ENCODE results near the gene CSH2. TPM values are rescaled to one million over a fixed set of nuclear protein-coding genes. Genes with fewer than 3 reads are reported as not detected.

Gene CSH2
- total and polyA plus RNA-seq, 9 of the 15 experiments (the other 6 are each of a cell fraction or from before 2014, with no cell fraction given): not detected

DNA sequence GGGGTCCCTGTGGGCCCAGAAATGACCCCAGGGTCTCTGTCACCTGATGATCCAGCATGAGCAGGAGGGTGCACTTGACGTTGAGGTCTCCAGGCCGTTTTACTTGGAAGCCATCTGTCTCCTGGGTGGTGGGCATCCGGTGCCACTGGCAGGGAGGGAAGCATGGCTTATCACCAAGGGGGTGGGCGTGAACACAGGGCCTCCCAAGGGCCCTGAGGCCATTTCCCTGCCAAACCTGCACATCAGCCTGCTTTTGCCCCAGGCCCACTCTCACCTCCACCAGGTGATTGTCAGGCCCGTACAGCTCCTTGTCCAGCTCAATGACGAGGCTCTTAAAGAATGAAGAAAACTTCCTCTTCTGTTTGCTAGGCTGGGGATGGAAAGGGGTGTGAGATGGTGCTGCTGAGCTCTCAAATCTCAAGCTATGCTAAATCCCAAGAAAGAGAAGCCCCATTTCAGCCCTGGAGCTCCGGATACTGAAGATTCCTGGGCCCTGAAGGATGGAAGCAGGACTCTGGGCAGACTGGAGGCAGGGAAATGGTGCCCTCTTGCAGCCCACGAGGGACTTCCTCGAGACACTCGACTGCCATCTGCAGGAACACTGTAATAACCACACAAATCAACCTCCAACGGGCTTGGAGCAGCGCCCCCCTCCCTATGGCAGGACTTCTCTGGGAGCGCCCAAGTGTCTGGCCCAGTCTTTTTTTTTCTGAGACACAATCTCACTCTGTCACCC is 38.9 kb downstream of the CSH2 start (continued):
- no peak for TF ChIP-seq ZNF586 (CRISPR knock-in tag; conservative IDR thresholded peaks at IDR 0.05)
- TF ChIP-seq NFXL1 (CRISPR knock-in tag; IDR thresholded peaks at IDR 0.05): no peak
- no peak for TF ChIP-seq ZNF212 (CRISPR knock-in tag; IDR thresholded peaks at IDR 0.05)
- TF ChIP-seq KLF10 (CRISPR knock-in tag; IDR thresholded peaks at IDR 0.05): no peak
- TF ChIP-seq EHMT2 (IDR thresholded peaks at IDR 0.05): no peak
- no peak for TF ChIP-seq KAT8 (IDR thresholded peaks at IDR 0.05; ENCODE audit: low read depth)
- peak; percentile 25; the same call in 1 of the 2 replicates for TF ChIP-seq SMC3 (conservative IDR thresholded peaks at IDR 0.05; ENCODE audit: insufficient read depth, low read depth, low read length)
- TF ChIP-seq ZNF764 (CRISPR knock-in tag; IDR thresholded peaks at IDR 0.05; ENCODE audit: low read depth): no peak
- no peak for TF ChIP-seq ZNF57 (CRISPR knock-in tag; IDR thresholded peaks at IDR 0.05)
- TF ChIP-seq, protein P1, sequence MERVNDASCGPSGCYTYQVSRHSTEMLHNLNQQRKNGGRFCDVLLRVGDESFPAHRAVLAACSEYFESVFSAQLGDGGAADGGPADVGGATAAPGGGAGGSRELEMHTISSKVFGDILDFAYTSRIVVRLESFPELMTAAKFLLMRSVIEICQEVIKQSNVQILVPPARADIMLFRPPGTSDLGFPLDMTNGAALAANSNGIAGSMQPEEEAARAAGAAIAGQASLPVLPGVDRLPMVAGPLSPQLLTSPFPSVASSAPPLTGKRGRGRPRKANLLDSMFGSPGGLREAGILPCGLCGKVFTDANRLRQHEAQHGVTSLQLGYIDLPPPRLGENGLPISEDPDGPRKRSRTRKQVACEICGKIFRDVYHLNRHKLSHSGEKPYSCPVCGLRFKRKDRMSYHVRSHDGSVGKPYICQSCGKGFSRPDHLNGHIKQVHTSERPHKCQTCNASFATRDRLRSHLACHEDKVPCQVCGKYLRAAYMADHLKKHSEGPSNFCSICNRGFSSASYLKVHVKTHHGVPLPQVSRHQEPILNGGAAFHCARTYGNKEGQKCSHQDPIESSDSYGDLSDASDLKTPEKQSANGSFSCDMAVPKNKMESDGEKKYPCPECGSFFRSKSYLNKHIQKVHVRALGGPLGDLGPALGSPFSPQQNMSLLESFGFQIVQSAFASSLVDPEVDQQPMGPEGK (CRISPR knock-in tag; IDR thresholded peaks at IDR 0.05; ENCODE audit: borderline replicate concordance): no peak
- TF ChIP-seq SMARCE1 (IDR thresholded peaks at IDR 0.05): no peak
- TF ChIP-seq, protein P2, sequence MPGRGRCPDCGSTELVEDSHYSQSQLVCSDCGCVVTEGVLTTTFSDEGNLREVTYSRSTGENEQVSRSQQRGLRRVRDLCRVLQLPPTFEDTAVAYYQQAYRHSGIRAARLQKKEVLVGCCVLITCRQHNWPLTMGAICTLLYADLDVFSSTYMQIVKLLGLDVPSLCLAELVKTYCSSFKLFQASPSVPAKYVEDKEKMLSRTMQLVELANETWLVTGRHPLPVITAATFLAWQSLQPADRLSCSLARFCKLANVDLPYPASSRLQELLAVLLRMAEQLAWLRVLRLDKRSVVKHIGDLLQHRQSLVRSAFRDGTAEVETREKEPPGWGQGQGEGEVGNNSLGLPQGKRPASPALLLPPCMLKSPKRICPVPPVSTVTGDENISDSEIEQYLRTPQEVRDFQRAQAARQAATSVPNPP (IDR thresholded peaks at IDR 0.05; ENCODE audit: borderline replicate concordance, insufficient read depth, insufficient read length): no peak
- TF ChIP-seq, protein P3, sequence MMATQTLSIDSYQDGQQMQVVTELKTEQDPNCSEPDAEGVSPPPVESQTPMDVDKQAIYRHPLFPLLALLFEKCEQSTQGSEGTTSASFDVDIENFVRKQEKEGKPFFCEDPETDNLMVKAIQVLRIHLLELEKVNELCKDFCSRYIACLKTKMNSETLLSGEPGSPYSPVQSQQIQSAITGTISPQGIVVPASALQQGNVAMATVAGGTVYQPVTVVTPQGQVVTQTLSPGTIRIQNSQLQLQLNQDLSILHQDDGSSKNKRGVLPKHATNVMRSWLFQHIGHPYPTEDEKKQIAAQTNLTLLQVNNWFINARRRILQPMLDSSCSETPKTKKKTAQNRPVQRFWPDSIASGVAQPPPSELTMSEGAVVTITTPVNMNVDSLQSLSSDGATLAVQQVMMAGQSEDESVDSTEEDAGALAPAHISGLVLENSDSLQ (IDR thresholded peaks at IDR 0.05): 0 out of 2 replicates have a peak, but pooled peaks have one; percentile 4
- no peak for TF ChIP-seq DACH1 (IDR thresholded peaks at IDR 0.05; ENCODE audit: partially characterized antibody)
- TF ChIP-seq CTBP1 (IDR thresholded peaks at IDR 0.05; ENCODE audit: borderline replicate concordance): peak; percentile 35; the same call in 1 of the 2 replicates
- TF ChIP-seq POLR2G (IDR thresholded peaks at IDR 0.05; ENCODE audit: low read depth, low read length): no peak
- no peak for TF ChIP-seq ZNF239 (CRISPR knock-in tag; IDR thresholded peaks at IDR 0.05)
- TF ChIP-seq, protein P4, sequence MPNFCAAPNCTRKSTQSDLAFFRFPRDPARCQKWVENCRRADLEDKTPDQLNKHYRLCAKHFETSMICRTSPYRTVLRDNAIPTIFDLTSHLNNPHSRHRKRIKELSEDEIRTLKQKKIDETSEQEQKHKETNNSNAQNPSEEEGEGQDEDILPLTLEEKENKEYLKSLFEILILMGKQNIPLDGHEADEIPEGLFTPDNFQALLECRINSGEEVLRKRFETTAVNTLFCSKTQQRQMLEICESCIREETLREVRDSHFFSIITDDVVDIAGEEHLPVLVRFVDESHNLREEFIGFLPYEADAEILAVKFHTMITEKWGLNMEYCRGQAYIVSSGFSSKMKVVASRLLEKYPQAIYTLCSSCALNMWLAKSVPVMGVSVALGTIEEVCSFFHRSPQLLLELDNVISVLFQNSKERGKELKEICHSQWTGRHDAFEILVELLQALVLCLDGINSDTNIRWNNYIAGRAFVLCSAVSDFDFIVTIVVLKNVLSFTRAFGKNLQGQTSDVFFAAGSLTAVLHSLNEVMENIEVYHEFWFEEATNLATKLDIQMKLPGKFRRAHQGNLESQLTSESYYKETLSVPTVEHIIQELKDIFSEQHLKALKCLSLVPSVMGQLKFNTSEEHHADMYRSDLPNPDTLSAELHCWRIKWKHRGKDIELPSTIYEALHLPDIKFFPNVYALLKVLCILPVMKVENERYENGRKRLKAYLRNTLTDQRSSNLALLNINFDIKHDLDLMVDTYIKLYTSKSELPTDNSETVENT (CRISPR knock-in tag; IDR thresholded peaks at IDR 0.05): no peak
- TF ChIP-seq RAD21 (CRISPR knock-in tag; conservative IDR thresholded peaks at IDR 0.05 in 1 of 2, IDR thresholded peaks at IDR 0.05 in 1 of 2): peak; percentile 44 to 68; a peak in 3 of 4 replicates
- no peak for TF ChIP-seq POU5F1 (IDR thresholded peaks at IDR 0.05; ENCODE audit: borderline replicate concordance, low read depth, low read length, partially characterized antibody)
- TF ChIP-seq, protein P5, sequence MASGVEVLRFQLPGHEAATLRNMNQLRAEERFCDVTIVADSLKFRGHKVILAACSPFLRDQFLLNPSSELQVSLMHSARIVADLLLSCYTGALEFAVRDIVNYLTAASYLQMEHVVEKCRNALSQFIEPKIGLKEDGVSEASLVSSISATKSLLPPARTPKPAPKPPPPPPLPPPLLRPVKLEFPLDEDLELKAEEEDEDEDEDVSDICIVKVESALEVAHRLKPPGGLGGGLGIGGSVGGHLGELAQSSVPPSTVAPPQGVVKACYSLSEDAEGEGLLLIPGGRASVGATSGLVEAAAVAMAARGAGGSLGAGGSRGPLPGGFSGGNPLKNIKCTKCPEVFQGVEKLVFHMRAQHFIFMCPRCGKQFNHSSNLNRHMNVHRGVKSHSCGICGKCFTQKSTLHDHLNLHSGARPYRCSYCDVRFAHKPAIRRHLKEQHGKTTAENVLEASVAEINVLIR (CRISPR knock-in tag; IDR thresholded peaks at IDR 0.05): no peak

Data from K562 (cell line).